ENCODE results near the gene OCA2.

DNA sequence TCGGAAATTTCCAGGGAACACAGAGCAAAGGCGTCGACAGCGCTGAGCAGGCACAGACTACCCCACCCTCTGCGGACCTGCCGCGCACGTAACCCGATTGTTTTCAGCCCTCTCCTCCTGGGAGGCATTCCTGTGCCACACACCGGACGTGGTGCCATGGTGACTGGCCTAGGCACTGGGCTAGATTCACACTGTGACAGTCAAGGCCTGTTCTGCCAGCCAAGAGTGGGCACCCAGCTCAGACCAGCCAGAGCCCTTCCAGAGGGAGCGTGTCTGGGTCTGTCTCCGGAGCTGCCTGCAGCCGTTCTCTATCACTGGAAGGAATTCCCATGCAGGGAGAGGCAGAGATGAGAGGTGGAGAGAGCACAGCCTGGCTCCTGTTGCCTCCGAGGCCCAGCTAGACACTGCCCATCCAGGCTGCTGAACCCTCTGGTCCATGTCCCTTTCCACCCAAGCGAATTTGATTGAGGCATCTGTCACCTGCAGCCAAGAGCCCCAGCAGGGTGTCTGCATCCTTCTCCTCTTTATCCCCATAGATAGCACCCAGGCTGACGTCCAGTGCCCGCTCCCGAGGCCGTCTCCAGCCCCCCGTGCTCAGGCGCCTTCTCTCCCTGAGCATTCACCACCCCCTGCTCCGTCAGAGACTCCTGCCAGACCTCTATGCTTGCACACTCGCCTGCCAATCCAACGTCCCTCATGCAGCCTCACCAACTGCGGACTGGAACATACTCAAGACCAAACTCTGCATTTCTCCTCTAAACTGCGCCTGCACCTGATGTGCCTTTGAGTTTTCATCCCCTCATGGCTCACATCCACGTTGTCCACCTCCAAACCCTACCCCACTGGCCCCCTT is 267.5 kb downstream of the OCA2 start:
- TF ChIP-seq, protein P1, sequence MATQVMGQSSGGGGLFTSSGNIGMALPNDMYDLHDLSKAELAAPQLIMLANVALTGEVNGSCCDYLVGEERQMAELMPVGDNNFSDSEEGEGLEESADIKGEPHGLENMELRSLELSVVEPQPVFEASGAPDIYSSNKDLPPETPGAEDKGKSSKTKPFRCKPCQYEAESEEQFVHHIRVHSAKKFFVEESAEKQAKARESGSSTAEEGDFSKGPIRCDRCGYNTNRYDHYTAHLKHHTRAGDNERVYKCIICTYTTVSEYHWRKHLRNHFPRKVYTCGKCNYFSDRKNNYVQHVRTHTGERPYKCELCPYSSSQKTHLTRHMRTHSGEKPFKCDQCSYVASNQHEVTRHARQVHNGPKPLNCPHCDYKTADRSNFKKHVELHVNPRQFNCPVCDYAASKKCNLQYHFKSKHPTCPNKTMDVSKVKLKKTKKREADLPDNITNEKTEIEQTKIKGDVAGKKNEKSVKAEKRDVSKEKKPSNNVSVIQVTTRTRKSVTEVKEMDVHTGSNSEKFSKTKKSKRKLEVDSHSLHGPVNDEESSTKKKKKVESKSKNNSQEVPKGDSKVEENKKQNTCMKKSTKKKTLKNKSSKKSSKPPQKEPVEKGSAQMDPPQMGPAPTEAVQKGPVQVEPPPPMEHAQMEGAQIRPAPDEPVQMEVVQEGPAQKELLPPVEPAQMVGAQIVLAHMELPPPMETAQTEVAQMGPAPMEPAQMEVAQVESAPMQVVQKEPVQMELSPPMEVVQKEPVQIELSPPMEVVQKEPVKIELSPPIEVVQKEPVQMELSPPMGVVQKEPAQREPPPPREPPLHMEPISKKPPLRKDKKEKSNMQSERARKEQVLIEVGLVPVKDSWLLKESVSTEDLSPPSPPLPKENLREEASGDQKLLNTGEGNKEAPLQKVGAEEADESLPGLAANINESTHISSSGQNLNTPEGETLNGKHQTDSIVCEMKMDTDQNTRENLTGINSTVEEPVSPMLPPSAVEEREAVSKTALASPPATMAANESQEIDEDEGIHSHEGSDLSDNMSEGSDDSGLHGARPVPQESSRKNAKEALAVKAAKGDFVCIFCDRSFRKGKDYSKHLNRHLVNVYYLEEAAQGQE (IDR thresholded peaks at IDR 0.05; ENCODE audit: insufficient read depth in 1 of 2, low read depth in 2 of 2, low read length in 2 of 2) = no peak
- TF ChIP-seq TAF1 (IDR thresholded peaks at IDR 0.05; ENCODE audit: borderline replicate concordance, insufficient read depth, low read length) = no peak

Data from PFSK-1 (cell line).